ENCODE results near the gene RPRD1B. TPM values are rescaled to one million over a fixed set of nuclear protein-coding genes. Genes with fewer than 3 reads are reported as not detected.

RPRD1B gene
- total and polyA plus RNA-seq, 5 experiments from 2014 or later = 2.9 to 48.1 (median 4.9) TPM

DNA sequence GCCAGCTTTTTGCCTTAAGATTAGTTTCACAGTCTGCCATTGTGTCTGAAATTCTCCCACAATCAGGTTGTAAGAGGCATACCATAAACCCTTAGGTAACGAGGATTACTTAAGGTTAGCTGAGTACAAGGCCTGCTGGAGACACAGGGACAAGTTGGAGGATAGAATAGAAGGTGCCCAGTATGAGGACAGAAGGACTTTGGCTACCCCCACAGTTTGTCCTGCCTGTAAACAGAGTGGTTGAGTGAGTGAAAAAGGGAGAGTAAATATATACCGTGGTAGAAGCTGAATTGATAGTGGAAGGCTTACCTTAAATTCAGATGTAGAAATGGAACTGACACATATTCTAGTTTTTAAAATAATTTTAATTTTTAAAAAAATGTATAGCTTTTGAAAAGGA is 19.3 kb downstream of the RPRD1B start:
- H3K36me3 Mint-ChIP-seq = peaks cover 0 to 77% (median 4%) of the 10 kb centered on the region in 3 donors
- DNase-seq = no peak
- POLR2A ChIA-PET = interaction anchor here (0.9 kb wide), 1 partner anchor 19 kb away, joined by 3 read pairs; the partner anchor contains the start of genes RPRD1B and TTI1
- no peak for ATAC-seq
- peaks cover 25 to 47% (median 36%) of the 10 kb centered on the region in 4 donors for H3K4me1 Mint-ChIP-seq
- H3K9me3 Mint-ChIP-seq = no peaks in the 10 kb centered on the region
- peak overlapping the region in 6 of 10 donors; percentile 1 to 86 (median 10) for H3K27ac Mint-ChIP-seq
- no peaks in the 10 kb centered on the region for H3K27me3 Mint-ChIP-seq
- no peak overlapping the region for H3K4me3 Mint-ChIP-seq

DNA sequence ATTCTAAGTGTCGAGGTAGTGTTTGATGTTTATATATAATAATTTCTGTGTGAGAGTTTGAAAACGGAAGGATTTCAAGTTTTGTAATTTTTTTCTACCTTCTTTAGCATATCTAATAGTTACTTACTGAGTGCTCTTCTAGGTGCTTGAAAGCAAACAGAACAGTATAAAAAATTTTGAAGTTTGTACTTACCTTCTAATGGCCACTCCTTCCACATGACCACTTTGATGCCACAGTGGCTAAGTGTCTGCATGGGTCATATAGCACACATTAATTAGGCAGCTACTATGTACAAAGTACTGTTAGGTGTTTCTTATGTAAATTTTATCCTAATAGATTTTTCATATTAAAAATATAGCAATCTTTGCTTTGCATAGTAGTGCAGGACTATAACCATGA is 21.1 kb downstream of the RPRD1B start:
- POLR2A ChIA-PET = no interaction called here
- Mint-ChIP-seq H3K9me3 (no peaks in the 10 kb centered on the region), H3K36me3 (peaks cover 4 to 69% (median 10%) of the 10 kb centered on the region in 3 donors), H3K4me3 (no peak overlapping the region), H3K27ac (peak overlapping the region in 3 of 10 donors; percentile 9 to 49 (median 27)), H3K4me1 (peaks cover 23 to 46% (median 33%) of the 10 kb centered on the region in 4 donors), H3K27me3 (no peaks in the 10 kb centered on the region)
- DNase-seq = no peak
- ATAC-seq = no peak

- Mint-ChIP-seq H3K36me3 (peaks cover 0 to 69% (median 13%) of the 10 kb centered on the region in 3 donors), H3K27ac (peak overlapping the region in 1 of 10 donors; percentile 4), H3K4me3 (no peak overlapping the region), H3K9me3 (no peaks in the 10 kb centered on the region), H3K27me3 (no peaks in the 10 kb centered on the region), H3K4me1 (peaks cover 18 to 40% (median 27%) of the 10 kb centered on the region in 4 donors)
- POLR2A ChIA-PET = no interaction called here
- no peak for DNase-seq
- ATAC-seq = no peak
Observed at GRCh38 chr20:38055294-38055693, 21.7 kb downstream of the RPRD1B start.

DNA sequence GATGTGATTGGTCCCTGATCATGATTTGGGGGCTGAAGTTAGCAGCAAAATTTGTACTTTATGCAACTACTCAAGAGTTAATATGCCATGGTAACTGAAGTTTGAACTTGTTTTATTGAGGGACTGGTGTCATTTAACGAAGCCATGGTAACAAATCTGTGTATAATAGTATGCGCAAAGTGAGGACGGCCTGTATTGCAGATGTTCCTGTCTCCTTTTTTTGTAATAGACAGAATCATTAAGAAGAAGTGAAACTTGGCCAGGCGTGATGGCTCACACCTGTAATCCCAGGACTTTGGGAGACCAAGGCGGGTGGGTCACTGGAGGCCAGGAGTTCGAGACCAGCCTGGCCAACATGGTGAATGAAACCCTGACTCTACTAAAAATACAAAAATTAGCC is 22.3 kb downstream of the RPRD1B start:
- peaks cover 0 to 69% (median 16%) of the 10 kb centered on the region in 3 donors for H3K36me3 Mint-ChIP-seq
- ATAC-seq = no peak

GRCh38 chr20:38057351-38057972 is 23.9 kb downstream of the RPRD1B start:
- ATAC-seq (peak; percentile 92 to 93), DNase-seq (peak; percentile 45 to 83 (median 68))
- Mint-ChIP-seq H3K27ac (peak overlapping the region in 8 of 10 donors; percentile 23 to 84 (median 52)), H3K9me3 (no peaks in the 10 kb centered on the region), H3K27me3 (no peaks in the 10 kb centered on the region), H3K36me3 (peaks cover 0 to 55% (median 16%) of the 10 kb centered on the region in 3 donors), H3K4me3 (no peak overlapping the region), H3K4me1 (peaks cover 11 to 30% (median 17%) of the 10 kb centered on the region in 4 donors)
- POLR2A ChIA-PET = no interaction called here

More for the DNA sequence above, 22.3 kb downstream of the RPRD1B start:
- POLR2A ChIA-PET = interaction anchor here (1.1 kb wide), 1 partner anchor 23 kb away, joined by 5 read pairs; the partner anchor contains the start of genes RPRD1B and TTI1
- H3K27me3 Mint-ChIP-seq = no peaks in the 10 kb centered on the region
- peak overlapping the region in 5 of 10 donors; percentile 7 to 37 (median 17) for H3K27ac Mint-ChIP-seq
- no peaks in the 10 kb centered on the region for H3K9me3 Mint-ChIP-seq
- DNase-seq = no peak
- peaks cover 16 to 36% (median 22%) of the 10 kb centered on the region in 4 donors for H3K4me1 Mint-ChIP-seq
- no peak overlapping the region for H3K4me3 Mint-ChIP-seq

DNA sequence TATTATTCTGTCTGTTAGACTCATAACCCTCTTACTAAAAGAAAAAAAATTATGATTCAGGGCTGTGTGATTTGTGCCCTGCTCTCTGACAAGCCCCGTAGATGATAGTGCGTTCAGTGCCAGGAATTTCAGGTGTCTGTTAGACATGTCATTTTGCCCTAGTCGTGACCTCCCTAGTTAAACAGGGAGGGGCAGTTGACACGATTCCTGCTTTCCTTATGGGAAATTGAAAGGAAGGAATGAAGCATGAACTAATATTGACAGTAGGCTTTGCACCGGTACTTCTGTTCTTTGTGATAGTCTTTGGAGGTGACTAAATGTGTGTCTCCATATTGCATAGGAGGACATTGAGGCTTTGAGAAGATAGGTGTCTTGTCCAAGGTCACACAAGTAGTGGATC is 26.3 kb downstream of the RPRD1B start:
- peaks cover 0 to 44% (median 19%) of the 10 kb centered on the region in 3 donors for H3K36me3 Mint-ChIP-seq
- ATAC-seq (no peak), DNase-seq (no peak)
- no peaks in the 10 kb centered on the region for H3K27me3 Mint-ChIP-seq
- H3K27ac Mint-ChIP-seq = no peak overlapping the region
- no peaks in the 10 kb centered on the region for H3K9me3 Mint-ChIP-seq
- peaks cover 8 to 17% (median 8%) of the 10 kb centered on the region in 4 donors for H3K4me1 Mint-ChIP-seq
- POLR2A ChIA-PET = interaction anchor here (2.1 kb wide), 1 partner anchor 27 kb away, joined by 8 read pairs; the partner anchor contains the start of genes RPRD1B and TTI1
- no peak overlapping the region for H3K4me3 Mint-ChIP-seq

- no peak overlapping the region for H3K4me3 Mint-ChIP-seq
- H3K27me3 Mint-ChIP-seq = no peaks in the 10 kb centered on the region
- peaks cover 5 to 12% (median 8%) of the 10 kb centered on the region in 4 donors for H3K4me1 Mint-ChIP-seq
- no peak overlapping the region for H3K27ac Mint-ChIP-seq
- peaks cover 0 to 42% (median 21%) of the 10 kb centered on the region in 3 donors for H3K36me3 Mint-ChIP-seq
- POLR2A ChIA-PET = interaction anchor here (2.1 kb wide), 1 partner anchor 27 kb away, joined by 8 read pairs; the partner anchor contains the start of genes RPRD1B and TTI1
- H3K9me3 Mint-ChIP-seq = no peaks in the 10 kb centered on the region
- ATAC-seq = no peak
- no peak for DNase-seq
Observed at GRCh38 chr20:38060536-38060935, 27.0 kb downstream of the RPRD1B start.

- no peak overlapping the region for H3K27ac Mint-ChIP-seq
- H3K36me3 Mint-ChIP-seq = peaks cover 0 to 42% (median 27%) of the 10 kb centered on the region in 3 donors
- no peak for ATAC-seq
- H3K4me3 Mint-ChIP-seq = no peak overlapping the region
- POLR2A ChIA-PET = interaction anchor here (2.1 kb wide), 1 partner anchor 28 kb away, joined by 8 read pairs; the partner anchor contains the start of genes RPRD1B and TTI1
- no peaks in the 10 kb centered on the region for H3K9me3 Mint-ChIP-seq
- no peaks in the 10 kb centered on the region for H3K27me3 Mint-ChIP-seq
- H3K4me1 Mint-ChIP-seq = peaks cover 4 to 8% (median 7%) of the 10 kb centered on the region in 4 donors
- no peak for DNase-seq
Observed at GRCh38 chr20:38061109-38061508, 27.6 kb downstream of the RPRD1B start.

- POLR2A ChIA-PET = interaction anchor here (0.6 kb wide), 1 partner anchor 42 kb away, joined by 3 read pairs; no protein-coding TSS in a partner anchor
- Mint-ChIP-seq H3K4me3 (no peak overlapping the region), H3K9me3 (no peaks in the 10 kb centered on the region), H3K4me1 (no peaks in the 10 kb centered on the region), H3K27ac (no peak overlapping the region), H3K36me3 (peaks cover 11 to 47% (median 41%) of the 10 kb centered on the region in 3 donors), H3K27me3 (no peaks in the 10 kb centered on the region)
- ATAC-seq = no peak
- DNase-seq = no peak
Observed at GRCh38 chr20:38062890-38063289, 29.3 kb downstream of the RPRD1B start.

- POLR2A ChIA-PET = no interaction called here
- H3K27me3 Mint-ChIP-seq = no peaks in the 10 kb centered on the region
- DNase-seq = no peak
- H3K36me3 Mint-ChIP-seq = peaks cover 17 to 55% (median 44%) of the 10 kb centered on the region in 3 donors
- H3K27ac Mint-ChIP-seq = peak overlapping the region in 1 of 10 donors; percentile 28
- no peak for ATAC-seq
- H3K4me3 Mint-ChIP-seq = no peak overlapping the region
- no peaks in the 10 kb centered on the region for H3K9me3 Mint-ChIP-seq
- H3K4me1 Mint-ChIP-seq = peaks cover 0 to under 1% (median 0%) of the 10 kb centered on the region in 4 donors
Observed at GRCh38 chr20:38063911-38064530, 30.5 kb downstream of the RPRD1B start.

DNA sequence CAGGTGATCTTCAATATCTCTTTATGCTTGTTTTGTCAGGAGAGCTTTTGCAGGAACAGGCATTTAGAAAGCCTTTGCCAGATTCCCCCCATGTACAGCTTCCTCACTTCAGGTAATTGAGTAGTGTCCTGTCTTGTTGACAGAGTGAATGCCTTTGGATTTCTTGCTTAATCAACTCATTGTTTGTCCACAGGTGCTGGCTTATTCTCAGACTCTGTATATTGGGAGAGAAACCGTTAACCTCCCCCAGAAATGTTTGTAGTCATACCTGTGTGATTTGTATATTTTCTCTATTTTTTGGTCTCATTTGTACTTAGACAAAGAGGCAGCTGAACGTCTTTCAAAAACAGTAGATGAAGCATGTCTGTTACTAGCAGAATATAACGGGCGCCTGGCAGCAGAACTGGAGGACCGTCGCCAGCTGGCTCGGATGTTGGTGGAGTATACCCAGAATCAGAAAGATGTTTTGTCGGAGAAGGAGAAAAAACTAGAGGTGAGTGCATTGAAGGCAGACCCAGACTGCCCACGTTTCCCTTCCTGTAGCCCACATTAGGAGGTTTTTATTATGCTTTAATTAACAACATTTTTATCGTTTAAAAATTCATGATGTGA is 32.3 kb downstream of the RPRD1B start:
- Mint-ChIP-seq H3K36me3 (peaks cover 30 to 55% (median 48%) of the 10 kb centered on the region in 3 donors), H3K27ac (no peak overlapping the region), H3K27me3 (no peaks in the 10 kb centered on the region), H3K4me1 (peaks cover 0 to 10% (median 0%) of the 10 kb centered on the region in 4 donors), H3K9me3 (no peaks in the 10 kb centered on the region), H3K4me3 (no peak overlapping the region)
- ATAC-seq (no peak), DNase-seq (no peak)
- POLR2A ChIA-PET = no interaction called here

- ATAC-seq (no peak), DNase-seq (no peak)
- Mint-ChIP-seq H3K27me3 (no peaks in the 10 kb centered on the region), H3K4me1 (peaks cover 0 to 11% (median 1%) of the 10 kb centered on the region in 4 donors), H3K4me3 (no peak overlapping the region), H3K27ac (no peak overlapping the region), H3K36me3 (peaks cover 37 to 68% (median 60%) of the 10 kb centered on the region in 3 donors), H3K9me3 (no peaks in the 10 kb centered on the region)
- POLR2A ChIA-PET = no interaction called here
Observed at GRCh38 chr20:38066969-38067716, 33.6 kb downstream of the RPRD1B start.
